A673 (cell line): ENCODE measurements around the gene STARD10.

Experiments
- EZH2 ChIP-seq: fragments of 200-600 bp; sonication (generic); IDR thresholded peaks from 2 replicates; pipeline ENCODE4 v1.6.1; 2017; ENCODE audit warnings: borderline replicate concordance, low read depth, mild to moderate bottlenecking, mixed read lengths, antibody characterized with exemption, low read length; ENCODE audit not compliant: poor library complexity, severe bottlenecking
- TF ChIP-seq, protein P1 (sequence below): fragments of 300-800, 200-600 bp; sonication (generic); conservative IDR thresholded peaks from 2 replicates; pipeline ENCODE4 v1.5.1; 2017; ENCODE audit warnings: low read depth, mild to moderate bottlenecking, antibody characterized with exemption, low read length, moderate library complexity, mixed read lengths

DNA sequence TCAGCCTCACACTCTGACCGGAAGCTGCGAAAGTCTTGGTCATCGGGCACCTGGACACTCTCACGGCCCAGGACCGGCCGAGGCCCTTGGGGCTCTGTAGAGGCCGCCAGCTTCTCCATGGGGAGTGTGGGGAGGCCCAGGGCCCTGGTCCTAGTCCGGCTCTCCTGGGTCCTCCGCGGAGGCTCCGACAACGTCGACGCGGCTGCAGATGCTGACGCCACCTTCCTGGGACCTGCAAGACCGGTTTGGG, 12.9 kb downstream of the STARD10 start:
- TF ChIP-seq, protein P1, sequence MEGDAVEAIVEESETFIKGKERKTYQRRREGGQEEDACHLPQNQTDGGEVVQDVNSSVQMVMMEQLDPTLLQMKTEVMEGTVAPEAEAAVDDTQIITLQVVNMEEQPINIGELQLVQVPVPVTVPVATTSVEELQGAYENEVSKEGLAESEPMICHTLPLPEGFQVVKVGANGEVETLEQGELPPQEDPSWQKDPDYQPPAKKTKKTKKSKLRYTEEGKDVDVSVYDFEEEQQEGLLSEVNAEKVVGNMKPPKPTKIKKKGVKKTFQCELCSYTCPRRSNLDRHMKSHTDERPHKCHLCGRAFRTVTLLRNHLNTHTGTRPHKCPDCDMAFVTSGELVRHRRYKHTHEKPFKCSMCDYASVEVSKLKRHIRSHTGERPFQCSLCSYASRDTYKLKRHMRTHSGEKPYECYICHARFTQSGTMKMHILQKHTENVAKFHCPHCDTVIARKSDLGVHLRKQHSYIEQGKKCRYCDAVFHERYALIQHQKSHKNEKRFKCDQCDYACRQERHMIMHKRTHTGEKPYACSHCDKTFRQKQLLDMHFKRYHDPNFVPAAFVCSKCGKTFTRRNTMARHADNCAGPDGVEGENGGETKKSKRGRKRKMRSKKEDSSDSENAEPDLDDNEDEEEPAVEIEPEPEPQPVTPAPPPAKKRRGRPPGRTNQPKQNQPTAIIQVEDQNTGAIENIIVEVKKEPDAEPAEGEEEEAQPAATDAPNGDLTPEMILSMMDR, result no peak
- TF ChIP-seq EZH2, result no peak
